CD4-positive, alpha-beta T cell treated with Interleukin-4 for 1 hour (primary cell): ENCODE data around the gene ENTPD8.
"Not testable (repeated sequence)": the region's sequence is repeated elsewhere in the genome, so short reads cannot be mapped to it uniquely, and the experiment has no call there.

Experiments
- DNase-seq, 2 donors: peaks; one replicate each; pipeline ENCODE4 v3.0.0-alpha.2; 2020 to 2022

ENTPD8 gene

DNA sequence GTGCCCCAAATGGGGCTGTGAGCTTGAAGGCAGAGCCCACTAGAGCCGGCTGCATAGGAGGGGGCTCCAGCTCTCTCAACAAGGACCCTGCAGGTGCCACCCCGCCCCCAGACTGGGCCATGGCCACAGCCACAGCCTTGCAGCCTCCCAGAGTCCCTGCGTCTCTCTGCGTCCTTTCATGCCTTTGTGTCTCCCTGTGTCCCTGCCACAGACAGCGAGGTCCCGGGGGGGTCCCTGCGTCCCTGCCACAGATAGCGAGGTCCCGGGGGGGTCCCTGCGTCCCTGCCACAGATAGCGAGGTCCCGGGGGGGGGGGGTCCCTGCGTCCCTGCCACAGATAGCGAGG is 11.6 kb downstream of the ENTPD8 start:
- DNase-seq = no peak

DNA sequence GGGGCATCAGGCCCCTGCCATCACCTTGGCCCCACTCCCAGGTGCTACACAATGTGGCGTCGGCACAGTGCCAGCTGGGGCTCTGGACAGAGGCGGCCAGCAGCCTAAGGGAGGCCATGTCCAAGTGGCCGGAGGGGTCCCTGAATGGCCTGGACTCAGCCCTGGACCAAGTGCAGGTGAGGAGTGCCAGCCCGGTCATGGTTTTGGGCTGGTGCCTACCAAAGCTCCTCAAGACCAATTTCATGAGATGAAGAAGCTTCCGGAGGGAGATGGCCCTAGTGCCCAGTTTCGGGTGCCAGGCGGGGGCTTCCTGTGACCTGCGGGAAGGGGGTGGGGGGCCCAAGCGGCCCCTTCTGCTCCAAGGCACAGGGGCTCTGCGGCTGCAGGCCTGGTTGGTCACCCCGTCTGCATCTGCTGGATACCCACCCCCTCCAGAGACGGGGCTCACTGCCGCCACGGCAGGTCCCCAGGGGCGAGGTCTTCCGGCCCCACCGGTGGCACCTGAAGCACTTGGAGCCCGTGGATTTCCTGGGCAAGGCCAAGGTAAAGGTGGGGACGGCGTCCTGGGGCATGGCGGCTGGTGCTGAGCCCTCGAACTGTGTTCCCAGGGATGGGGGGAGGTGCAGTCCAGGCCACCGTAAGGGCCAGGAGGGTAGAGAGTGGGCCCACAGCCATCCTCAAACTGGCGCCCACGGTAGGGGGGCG is 12.2 kb downstream of the ENTPD8 start:
- DNase-seq = no peak

DNA sequence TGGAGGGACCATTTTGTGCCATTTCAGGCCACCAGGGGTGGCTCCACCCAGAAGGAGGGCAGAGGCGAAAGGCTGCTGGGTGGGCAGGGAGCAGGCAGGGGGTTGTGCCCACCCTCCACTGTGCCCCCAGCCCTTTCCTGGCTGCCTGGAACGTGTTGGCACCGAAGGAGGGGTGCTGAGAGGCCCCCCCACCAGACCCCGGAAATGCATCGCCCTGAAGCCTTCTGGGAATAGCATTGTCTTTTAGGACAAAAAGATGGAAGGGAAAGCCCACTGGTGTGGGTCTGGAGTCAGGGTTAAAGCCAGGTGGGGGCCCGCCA is 12.9 kb downstream of the ENTPD8 start:
- DNase-seq = no peak

DNA sequence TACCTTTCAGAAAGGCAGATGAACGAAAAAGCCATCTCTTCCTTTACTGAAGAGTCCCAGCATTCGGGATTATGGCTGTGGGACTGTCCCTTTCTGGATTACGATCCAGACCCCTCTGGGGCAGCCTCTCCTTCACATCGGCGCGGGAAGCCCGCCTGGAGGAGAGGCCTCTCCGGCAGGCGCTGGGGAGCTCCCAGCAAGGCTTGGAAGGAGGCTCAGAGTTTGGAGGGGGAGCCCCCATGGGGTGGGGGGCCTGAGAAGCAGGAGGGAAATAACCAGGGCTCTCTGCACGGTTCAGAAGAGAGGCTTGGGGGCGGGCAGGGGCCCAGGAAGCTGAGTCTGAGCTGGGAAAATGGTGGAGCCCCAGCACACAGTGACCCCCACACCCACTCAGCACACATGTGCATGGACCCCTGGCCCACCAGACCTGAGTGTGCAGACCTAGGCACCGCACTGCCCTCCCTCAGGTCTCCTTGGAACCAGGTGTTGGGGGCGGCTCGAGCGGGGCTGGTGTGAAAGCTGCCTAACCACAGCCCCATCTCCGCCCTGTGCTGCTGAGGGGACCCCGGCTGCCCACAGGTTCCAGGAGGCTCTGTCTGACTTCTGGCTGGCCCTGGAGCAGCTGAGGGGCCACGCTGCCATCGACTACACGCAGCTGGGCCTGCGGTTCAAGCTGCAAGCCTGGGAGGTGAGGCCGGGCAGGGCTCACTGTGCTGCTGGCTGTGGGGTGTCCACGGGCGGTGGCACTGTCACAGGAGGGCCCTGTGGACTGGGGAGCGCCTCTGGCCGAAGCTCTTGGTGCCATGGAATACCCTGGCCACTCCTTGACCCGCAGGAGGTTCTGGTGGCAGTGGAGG is 13.5 kb downstream of the ENTPD8 start:
- no peak for DNase-seq

DNA sequence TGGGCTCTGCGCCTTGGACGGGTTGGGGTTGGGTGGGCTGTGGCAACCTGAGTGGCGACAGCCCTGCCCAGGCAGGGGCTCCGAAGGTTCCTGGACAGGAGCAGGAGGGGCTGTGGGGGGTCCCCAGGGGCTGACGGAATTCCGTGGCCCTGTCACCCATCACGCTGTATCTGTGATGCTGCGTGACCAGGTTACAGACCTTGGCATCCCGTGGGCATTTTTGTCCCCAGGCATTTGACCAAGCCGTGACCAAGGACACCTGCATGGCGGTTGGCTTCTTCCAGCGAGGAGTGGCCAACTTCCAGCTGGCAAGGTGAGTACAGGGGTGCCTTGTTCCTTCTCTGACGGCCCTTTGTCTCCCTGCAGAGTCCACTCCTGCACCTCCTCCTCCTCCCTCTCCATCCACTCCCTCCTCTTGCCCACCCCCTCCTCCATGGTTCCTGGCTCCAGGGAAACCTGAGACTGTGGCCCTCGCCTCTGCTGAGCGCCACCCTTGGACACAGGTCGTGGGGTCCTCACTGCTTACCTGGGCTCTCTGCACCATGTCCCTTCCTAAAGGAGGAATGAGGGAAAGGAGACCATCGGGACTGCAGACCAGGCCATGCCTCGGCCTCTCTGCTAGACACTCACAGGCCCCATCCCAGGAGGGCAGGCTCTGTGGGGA is 15.0 kb downstream of the ENTPD8 start:
- no peak for DNase-seq

DNA sequence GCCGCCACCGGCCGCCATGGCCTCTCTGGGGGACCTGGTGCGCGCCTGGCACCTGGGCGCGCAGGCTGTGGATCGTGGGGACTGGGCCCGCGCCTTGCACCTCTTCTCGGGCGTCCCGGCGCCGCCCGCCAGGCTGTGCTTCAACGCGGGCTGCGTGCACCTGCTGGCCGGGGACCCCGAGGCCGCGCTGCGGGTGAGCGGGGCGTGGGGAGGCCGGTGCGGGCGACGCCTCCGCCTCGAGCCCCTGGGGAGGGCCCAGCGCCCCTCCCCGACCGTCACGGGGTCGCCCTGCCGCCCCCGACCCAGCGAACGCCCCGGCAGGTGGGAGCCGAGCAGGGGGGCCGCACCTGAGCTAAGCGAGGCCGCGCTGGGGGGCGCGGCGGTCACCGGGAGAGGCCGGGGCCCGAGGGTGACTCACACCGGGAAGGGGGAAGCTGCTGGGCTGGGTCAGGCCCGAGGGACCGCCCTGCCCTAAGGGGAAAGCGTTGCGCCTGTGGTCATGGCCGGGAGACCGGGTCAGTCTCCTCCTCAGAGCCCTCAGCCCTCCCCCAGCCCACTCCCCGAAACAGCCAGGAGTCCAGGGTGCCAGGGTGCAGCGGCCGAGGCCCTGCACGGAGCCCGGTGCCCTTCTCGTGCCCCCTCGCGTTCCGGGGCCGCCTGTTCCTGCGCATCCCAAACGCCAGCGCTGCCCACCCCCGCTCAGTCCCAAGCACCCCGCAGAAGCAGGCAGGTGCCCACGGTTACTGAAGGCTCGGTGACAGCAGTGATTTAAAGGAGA is 17.5 kb downstream of the ENTPD8 start:
- DNase-seq = peak in 1 of 2 donors; percentile 39

DNA sequence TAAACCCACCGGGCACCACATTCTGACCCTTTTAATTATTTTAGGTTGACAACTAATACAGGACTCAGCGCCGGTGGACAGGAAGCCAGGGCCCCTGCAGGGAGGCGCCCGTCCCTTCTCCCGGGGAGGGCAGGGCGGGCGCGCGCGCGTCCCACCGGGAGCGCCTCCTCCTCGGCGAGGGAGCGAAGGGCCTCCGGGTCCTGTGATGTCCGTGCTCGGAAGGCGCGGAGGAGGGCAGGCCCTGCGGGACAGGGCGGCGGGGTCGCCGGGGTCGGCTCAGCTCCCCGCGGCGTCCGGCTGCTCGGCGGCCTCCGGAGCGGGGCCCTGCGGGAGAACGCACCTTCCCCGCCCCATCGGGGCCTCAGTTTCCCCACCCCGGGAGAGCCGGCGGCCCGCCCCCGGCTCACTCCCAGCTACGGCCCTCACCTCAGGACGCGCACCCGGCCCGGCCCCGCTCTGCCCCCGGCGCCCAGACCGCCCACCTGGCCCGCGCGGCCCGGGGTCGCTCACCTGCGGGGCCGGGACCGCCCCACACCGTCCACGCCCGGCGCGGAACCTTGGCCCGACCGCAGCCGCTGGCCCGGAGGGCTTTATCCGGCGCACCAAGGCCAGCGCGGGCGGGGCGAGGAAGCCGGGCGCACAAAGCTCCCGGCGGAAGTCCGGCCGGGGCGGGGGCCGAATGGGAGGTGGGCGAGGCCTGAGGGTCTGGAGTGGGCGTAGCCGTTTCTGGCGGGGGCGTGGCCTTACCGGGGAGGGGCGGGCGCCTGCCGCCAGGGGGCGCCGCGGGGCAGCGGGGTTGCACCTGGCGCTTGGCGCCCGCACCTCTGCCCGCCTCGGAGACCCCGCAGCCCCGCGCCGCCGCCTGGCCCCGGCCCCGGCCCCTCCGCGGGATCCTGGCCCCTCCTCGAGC is 18.3 kb downstream of the ENTPD8 start, which contains the start of the genes EXD3 and NOXA1:
Gene EXD3, minus strand, starts transcription at position 559 of the 910 bp plus-strand sequence. CDS start 27,805 bp downstream, outside the sequence.
Gene NOXA1, plus strand, starts transcription at position 790 of the 910 bp plus-strand sequence. CDS start 137 bp downstream, outside the sequence.
- DNase-seq = peak; percentile 93 to 94

DNA sequence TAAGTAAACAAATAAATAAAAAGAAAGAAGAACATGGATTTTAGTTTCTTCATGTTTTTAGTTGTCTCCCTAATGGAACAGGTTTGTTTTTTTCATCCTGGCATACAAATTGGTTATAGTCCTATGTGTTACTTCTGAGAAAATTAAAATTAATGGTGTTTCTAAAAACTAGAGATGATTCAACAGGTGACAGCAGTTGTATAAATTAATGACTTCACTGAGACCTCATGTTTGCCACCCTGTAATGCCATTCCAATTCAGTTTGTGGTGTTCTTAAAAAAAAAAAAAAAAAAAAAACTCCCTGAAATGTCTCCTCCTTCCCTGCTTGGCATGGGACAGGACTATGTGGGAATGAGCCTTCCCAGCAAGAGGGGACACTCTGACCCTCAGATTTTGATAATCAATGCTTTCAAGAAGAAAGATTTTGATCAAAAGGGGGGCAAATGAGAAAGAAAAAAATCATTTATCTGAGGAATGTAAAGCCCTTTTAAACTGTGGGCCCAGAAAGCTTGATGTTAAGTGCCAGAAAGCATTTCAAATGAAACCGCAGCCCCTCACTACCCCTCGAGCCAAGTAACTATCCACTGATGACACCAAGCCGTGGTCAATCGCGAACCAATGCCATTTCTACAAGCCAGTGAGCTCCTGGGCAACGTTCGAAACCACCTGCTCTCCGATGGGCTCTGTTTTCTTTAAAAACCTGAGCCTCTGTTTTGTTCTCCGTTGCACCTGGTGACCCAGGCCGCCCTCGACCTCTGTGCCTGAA is 19.1 kb downstream of the ENTPD8 start:
- DNase-seq = no peak

DNA sequence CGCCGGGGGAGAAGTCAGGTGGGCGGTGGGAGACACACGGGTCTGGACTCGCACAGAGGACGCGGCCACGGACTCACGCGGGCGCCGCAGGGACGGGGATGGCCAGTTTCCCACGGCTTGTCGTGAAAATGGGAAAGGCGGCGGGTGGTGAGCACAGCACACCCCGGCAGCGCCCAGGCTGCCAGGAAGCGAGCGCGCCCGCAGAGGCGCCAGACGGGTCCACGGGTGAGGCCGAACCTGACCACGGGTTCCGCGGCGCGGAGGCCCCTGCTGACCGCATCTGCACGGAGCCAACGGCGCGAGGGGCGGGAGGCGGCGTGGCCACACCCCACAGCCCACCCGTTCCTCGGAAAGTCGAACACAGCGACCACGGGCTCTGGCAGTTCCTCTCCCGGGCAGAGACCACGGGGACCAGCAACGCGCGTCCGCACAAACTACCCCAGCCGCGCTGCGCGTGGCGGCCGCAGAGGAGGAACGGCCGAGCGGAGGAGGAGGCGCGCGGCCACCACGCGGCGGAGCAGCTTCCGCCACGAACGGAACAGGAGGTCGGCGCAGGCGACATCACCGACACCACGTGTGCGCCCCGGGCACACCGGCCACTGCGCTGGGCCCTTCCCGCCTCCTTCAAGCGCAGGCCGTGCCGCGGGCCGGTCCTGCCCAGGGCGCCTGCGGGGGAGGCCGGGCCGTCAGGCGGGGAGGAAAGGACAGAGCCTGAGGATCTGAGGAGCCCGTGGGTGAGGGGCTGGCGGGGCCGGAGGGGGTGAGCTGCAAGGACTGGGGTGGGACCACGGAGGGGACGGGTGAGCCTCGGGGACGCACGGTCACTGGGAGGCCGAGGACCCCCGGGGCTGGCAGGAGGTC is 23.8 kb downstream of the ENTPD8 start:
- DNase-seq = no peak

DNA sequence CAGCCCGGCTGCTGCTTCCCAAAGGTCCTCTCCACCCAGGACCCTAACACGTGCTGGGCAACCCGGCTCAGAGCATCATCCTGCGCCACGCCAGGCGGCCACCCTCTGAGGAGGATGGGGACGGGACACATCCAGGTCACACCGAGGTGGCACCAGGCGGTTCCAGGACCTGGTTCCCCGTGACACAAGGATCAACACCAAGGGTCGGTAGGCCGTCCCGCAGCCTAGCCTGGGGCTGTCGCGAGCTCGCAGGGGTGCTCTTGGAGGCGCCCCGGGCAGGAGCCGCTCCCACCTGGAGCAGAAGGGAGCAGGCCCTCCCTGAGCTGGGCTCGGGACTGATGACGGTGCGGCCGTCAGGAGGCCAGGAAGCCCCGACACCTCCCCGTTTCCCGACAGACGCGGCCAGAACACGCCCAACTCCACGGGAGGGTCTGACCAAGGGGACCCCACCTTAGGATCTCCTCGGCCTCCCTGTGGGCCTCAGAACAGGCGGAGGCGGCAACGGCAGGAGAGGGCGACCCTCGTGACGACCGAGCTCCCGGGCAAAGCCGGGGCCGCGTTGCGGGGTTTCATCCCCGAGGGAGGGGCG is 24.5 kb downstream of the ENTPD8 start:
- DNase-seq = no peak

DNA sequence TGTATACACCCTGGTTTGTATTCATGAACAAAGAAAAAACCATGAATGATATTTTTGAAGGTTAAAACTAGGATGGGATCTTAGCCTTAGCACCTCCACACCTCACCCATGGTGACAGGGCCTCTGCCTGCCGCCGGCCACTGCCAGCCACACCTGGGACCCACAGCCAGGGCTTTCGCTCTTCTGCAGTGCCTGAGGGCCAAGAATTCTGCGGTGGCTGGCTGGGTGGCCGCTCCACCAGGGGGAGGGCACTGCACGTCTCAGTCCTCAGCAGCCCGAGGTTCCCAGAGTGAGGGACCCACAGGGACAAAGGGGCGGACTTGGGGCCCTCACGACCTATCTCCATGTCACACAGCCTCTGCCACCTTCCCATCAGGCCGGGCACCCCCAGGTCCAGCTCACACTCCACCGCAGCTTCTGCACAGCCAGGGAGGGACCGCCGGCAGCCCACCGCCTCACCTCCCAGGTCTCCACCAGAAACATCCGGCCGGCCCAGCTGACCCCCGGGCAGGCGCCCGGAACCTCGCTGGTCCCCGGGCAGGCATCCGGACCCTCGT is 25.1 kb downstream of the ENTPD8 start:
- DNase-seq = no peak

DNA sequence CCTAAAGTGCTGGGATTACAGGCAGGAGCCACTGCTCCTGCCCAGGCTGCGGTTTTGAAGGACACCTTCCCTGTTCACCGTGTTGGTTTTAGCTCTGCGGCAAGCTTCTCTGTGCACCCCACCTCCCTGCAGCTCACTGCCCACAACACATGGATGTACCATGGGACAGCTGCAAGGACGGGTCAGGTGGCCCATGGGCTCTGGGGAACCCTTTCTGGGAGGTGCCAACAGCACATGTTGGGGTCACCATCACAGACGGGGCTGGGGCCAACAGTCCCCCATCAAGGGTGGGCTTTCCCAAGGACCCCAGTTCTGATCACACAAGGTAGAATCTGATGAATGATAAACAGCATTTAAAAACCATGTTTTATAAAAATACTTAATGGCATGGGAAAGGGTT is 25.7 kb downstream of the ENTPD8 start:
- DNase-seq = no peak

DNA sequence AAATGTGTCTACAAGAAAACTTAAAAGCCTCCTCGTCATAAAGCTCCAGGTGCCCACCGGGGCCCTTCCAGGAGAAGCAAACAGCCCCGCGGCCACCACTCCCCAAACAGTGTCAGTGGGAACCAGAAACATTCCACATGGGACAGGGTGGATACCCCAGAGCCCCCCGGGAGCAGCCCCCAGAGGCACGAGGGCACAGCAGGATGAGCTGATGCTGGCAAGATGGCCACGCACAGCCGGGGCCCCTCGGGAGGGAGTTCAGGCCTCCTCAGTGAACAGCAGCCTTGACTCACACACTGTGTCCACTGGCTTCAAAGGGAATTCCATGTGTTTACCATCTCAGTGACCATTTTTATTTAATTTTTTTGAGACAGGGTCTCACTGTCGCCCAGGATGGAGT is 28.7 kb downstream of the ENTPD8 start:
- no peak for DNase-seq

DNA sequence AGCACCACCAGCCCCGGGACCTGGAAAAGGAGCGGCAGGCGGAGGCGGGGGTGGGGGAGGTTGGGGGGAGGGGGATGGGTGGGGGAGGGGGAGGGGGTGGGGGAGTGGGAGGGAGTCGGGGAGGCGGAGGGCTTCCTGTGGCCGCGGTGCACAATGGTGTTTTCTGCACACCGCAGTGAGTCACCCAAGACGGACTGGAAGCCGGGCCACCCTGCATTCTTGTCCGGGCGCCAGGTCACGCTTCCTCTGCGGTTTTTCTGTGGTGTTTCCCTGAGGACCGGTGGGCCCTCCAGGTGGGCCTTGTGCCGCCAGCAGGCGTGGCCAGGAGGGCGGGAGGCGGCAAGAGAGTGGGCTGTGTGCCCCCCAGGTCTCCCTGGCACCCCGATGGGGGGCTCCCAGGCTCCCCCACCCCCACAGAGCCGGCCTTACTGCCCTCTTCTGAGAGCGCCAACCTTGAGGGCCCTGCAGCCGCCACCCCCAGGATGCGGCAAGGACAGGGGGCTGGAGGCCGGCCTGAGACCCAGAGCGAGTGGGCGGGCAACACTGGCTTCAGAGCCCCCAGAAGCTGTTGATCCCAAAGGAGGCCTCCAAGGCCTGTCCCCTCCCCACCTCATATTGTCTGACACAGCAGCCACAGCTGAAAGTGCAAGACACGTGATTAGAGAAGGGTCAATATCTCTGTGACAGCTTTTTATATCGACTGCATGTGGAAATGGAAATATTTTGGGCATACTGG is 29.3 kb downstream of the ENTPD8 start:
- peak; percentile 36 to 58 for DNase-seq

DNA sequence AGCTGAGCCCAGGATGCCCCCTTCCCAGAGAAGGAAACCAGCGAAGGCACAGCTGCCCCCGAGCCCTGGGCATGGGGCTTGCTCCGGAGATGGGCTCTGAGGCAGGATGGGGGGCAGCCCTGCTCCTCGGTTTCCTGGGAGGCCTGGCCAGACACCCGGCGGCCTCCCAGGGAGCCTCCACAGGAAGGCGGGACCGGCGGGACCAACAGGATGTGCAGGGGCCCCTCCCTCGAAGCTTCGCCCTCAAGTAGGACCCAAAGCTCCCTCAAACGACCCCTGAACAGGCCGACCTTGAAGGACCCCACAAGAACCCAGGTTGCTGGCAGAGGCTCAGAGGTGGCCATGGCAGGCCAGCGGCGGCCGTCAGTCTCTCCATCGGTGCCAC is 29.9 kb downstream of the ENTPD8 start:
- no peak for DNase-seq

DNA sequence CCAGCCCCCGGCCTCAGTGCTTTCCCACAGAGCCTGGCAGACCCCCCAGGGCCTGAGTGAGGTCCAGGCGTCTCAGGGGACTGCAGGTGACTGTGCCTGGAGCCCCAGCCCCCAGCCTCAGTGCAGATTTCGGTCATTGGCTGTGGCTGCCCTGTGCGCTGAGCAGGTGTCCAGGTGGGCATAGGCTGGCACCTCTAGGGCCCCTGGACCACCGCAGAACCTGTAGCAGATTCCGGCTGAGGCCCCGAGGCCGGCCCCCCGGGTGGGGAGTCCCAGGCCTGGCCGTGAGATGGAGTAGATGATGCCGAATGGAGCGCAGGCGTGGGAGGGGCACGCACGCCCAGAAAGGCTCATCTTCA is 30.3 kb downstream of the ENTPD8 start:
- DNase-seq = no peak

DNA sequence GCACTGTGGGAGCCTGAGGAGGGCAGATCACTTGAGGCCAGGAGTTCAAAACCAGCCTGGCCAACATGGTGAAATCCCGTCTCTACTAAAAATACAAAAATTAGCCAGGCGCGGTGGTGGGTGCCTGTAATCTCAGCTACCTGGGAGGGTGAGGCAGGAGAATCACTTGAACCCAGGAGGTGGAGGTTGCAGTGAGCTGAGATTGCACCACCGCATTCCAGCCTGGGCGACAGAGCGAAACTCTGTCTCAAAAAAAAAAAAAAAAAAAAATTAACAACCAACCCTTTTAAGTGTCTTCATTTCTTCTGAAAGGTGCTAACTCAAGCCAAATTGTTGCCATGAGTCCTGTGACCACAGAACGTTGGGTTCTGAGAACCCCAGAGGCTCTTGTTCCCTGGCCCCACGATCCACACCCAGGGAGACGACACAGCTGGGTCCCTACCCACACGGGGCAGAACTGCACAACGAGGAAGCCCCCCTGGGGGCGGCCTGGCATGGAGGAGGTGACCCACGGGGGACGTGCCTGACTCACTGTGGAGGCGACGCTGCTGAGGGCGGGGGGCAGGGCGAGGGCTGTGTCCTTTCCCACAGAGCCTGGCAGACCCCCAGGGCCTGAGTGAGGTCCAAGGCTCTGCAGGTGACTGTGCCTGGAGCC is 30.8 kb downstream of the ENTPD8 start:
- not testable (repeated sequence) for DNase-seq

DNA sequence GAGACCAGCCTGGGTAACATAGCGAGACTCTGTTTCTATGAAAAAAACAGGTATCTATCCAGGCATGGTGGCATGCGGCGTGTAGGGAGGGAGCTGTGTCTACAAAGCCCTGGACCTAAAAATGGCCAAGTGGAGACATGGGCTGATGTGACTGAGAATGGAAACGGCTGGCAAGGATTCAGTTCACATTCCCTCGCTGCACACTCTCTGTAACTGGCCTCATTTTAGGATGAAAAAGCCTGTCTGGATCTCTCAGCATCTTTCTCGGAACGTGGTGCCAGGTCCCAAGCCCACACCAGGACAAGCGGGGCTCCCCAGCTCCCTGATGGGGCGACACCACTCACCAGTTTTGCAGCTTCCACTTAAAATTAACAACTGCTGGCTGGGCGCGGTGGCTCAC is 31.6 kb downstream of the ENTPD8 start:
- DNase-seq = no peak
